ENCODE measurements around the gene ZNF521.

The ZNF521 gene

GRCh38 chr18:25231327-25231691, 120.7 kb downstream of the ZNF521 start:
- H4K20me1 ChIP-seq (ENCODE audit: low read depth, low read length): no peaks in the 10 kb centered on the region
- H3K9ac ChIP-seq (ENCODE audit: low read length): no peak overlapping the region
- no peaks in the 10 kb centered on the region for H3K79me2 ChIP-seq (ENCODE audit: insufficient read depth, low read length)
- no peaks in the 10 kb centered on the region for H3K9me2 ChIP-seq (replicated peaks; ENCODE audit: insufficient read depth, low read length)
- H3K4me2 ChIP-seq (ENCODE audit: low read depth, low read length, poor library complexity, severe bottlenecking): no peak overlapping the region
- no peak overlapping the region for H3K4me3 ChIP-seq (ENCODE audit: insufficient read depth, low read length, poor library complexity, severe bottlenecking)
- no peak overlapping the region for H2AFZ ChIP-seq (ENCODE audit: low read depth, low read length, severe bottlenecking)
- no peaks in the 10 kb centered on the region for H3F3A ChIP-seq (ENCODE audit: insufficient read depth)
- TF ChIP-seq EZH2phosphoT487 (conservative IDR thresholded peaks at IDR 0.05; ENCODE audit: low read length): no peak
- TF ChIP-seq CTCF (IDR thresholded peaks at IDR 0.05; ENCODE audit: insufficient read depth, low read length, poor library complexity, severe bottlenecking): no peak
- H3K27me3 ChIP-seq (ENCODE audit: low read length): no peaks in the 10 kb centered on the region
- H3K36me3 ChIP-seq (ENCODE audit: low read length): no peaks in the 10 kb centered on the region
- no peaks in the 10 kb centered on the region for H3K9me3 ChIP-seq (ENCODE audit: insufficient read depth, low read length)
- no peak overlapping the region for H3K27ac ChIP-seq (ENCODE audit: low read depth, low read length)

GRCh38 chr18:25230658-25231326, 121.2 kb downstream of the ZNF521 start:
- H3K4me2 ChIP-seq (ENCODE audit: low read depth, low read length, poor library complexity, severe bottlenecking): no peak overlapping the region

GRCh38 chr18:25229920-25230319, 122.0 kb downstream of the ZNF521 start:
- TF ChIP-seq CTCF (IDR thresholded peaks at IDR 0.05; ENCODE audit: insufficient read depth, low read length, poor library complexity, severe bottlenecking): no peak
- no peak for TF ChIP-seq EZH2phosphoT487 (conservative IDR thresholded peaks at IDR 0.05; ENCODE audit: low read length)
- no peak overlapping the region for H3K4me3 ChIP-seq (ENCODE audit: insufficient read depth, low read length, poor library complexity, severe bottlenecking)
- H3F3A ChIP-seq (ENCODE audit: insufficient read depth): no peaks in the 10 kb centered on the region
- H3K9me3 ChIP-seq (ENCODE audit: insufficient read depth, low read length): no peaks in the 10 kb centered on the region
- H4K20me1 ChIP-seq (ENCODE audit: low read depth, low read length): no peaks in the 10 kb centered on the region
- H3K79me2 ChIP-seq (ENCODE audit: insufficient read depth, low read length): no peaks in the 10 kb centered on the region
- H3K27ac ChIP-seq (ENCODE audit: low read depth, low read length): no peak overlapping the region
- H2AFZ ChIP-seq (ENCODE audit: low read depth, low read length, severe bottlenecking): no peak overlapping the region
- no peaks in the 10 kb centered on the region for H3K9me2 ChIP-seq (replicated peaks; ENCODE audit: insufficient read depth, low read length)
- H3K27me3 ChIP-seq (ENCODE audit: low read length): no peaks in the 10 kb centered on the region
- no peak overlapping the region for H3K9ac ChIP-seq (ENCODE audit: low read length)
- no peaks in the 10 kb centered on the region for H3K36me3 ChIP-seq (ENCODE audit: low read length)
- H3K4me2 ChIP-seq (ENCODE audit: low read depth, low read length, poor library complexity, severe bottlenecking): no peak overlapping the region

More at GRCh38 chr18:25230658-25231326, 121.2 kb downstream of the ZNF521 start:
- Histone ChIP-seq H3K9ac (ENCODE audit: low read length) (no peak overlapping the region), H3K27me3 (ENCODE audit: low read length) (no peaks in the 10 kb centered on the region), H2AFZ (ENCODE audit: low read depth, low read length, severe bottlenecking) (no peak overlapping the region), H3K79me2 (ENCODE audit: insufficient read depth, low read length) (no peaks in the 10 kb centered on the region), H3K9me3 (ENCODE audit: insufficient read depth, low read length) (no peaks in the 10 kb centered on the region), H4K20me1 (ENCODE audit: low read depth, low read length) (no peaks in the 10 kb centered on the region), H3K36me3 (ENCODE audit: low read length) (no peaks in the 10 kb centered on the region), H3K27ac (ENCODE audit: low read depth, low read length) (no peak overlapping the region), H3K9me2 (replicated peaks; ENCODE audit: insufficient read depth, low read length) (no peaks in the 10 kb centered on the region), H3K4me3 (ENCODE audit: insufficient read depth, low read length, poor library complexity, severe bottlenecking) (no peak overlapping the region), H3F3A (ENCODE audit: insufficient read depth) (no peaks in the 10 kb centered on the region)
- TF ChIP-seq CTCF (IDR thresholded peaks at IDR 0.05; ENCODE audit: insufficient read depth, low read length, poor library complexity, severe bottlenecking): no peak
- TF ChIP-seq EZH2phosphoT487 (conservative IDR thresholded peaks at IDR 0.05; ENCODE audit: low read length): no peak

Data from SU-DHL-6 (cell line).